RKO (cell line): Measurements from ENCODE around the gene CDH6.
A peak's percentile ranks its signal among the peaks of the same experiment; 100 is the strongest.

Experiments used
- DNase-seq: peaks from one replicate; pipeline ENCODE4 v3.0.0-alpha.2; 2016; ENCODE audit warnings: low spot score

The CDH6 gene

GRCh38 chr5:31193591-31194467 lies at the start of gene CDH6:
TSS of gene CDH6 (plus strand) at chr5:31193686. CDS start at chr5:31267474, 73,788 bp downstream.
- DNase-seq = no peak

GRCh38 chr5:31144364-31144763 lies 49.1 kb upstream of the CDH6 start:
- DNase-seq = no peak

DNA sequence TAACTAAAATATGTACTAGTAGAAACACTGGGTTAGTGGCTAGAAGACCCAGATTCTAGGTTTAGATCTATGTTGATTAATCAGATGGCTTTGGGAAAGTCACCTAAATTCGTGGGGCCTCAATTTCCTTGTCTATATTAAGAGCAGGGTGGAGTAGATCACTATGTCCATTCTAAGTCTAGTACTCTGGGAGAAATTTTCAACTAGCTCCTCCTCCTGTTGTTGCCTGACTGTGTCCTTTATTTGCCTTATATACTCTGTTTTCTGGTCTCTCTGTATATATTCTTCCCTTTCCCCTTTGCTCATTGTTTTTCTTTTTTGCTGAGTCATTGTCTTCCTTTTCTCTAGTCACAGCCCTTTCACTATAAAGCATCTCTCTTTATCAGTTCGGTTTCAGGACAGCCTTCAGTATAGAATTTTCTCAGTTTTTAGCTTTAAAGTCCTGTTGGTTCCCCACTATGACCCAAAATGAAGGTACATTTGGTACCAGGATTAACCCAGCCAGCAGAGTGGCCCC lies 44.5 kb upstream of the CDH6 start:
- no peak for DNase-seq

DNA sequence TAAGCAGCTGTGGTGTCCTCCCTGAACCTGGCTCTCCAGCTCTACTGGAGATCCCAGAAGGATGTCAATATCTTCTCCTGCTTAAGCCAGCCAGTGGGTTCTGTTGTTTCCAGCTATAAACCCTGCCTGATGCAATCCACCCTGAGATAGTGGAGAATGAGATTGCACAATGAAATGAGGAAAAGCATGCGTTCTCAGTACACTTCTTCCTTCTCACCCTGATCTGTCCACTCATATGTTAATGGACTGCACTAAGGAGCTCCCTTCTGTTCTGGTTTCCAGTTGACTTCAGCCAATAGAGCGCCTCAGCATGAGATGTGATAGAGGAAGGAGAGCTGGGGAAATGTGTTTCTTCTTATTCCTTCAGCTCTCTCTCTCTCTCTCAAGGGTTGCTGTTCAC lies 40.0 kb upstream of the CDH6 start:
- DNase-seq = no peak

- DNase-seq = no peak
These were observed 36.8 kb upstream of the CDH6 start for GRCh38 chr5:31156631-31157160.

- no peak for DNase-seq
These were observed 35.8 kb upstream of the CDH6 start for GRCh38 chr5:31157720-31158119.

- DNase-seq = no peak
These were observed 34.8 kb upstream of the CDH6 start for GRCh38 chr5:31158686-31159085.

- DNase-seq = no peak
These were observed 31.7 kb upstream of the CDH6 start for GRCh38 chr5:31161781-31162181.

DNA sequence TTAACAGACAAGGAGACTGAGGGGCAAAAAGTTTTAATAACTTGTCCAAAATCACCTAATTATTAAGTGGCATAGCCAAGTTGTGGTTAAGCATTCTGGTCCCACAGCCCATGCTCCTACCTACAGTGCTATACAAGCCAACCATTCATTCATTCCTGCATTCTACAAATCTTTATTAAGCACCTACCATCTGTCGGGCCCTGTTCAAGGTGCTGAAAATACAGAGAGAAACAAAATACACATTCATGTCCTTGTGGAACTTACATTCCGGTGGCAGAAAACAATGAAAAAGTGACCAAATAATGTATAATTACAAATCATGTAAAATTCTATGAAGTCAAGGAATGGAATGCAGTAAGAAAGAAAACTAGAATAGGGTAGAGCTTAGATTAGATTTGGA lies 27.8 kb upstream of the CDH6 start:
- no peak for DNase-seq

- DNase-seq = no peak
These were observed 24.1 kb upstream of the CDH6 start for GRCh38 chr5:31169379-31169778.

DNA sequence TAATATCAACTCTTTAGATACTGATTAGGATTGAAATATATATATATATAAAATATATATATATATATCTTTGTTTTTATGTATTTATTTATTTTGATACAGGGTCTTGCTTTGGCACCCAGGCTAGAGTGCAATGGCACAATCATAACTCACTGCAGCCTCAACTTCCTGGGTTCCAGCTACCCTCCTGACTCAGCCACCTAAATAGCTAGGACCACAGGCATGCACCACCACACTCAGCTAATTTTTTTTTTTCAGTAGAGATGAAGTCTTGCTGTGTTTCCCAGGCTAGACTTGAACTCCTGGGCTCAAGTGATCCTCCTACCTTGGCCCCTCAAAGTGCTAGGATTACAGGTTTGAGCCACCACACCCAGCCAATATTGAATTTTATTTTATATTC lies 20.6 kb upstream of the CDH6 start:
- no peak for DNase-seq

GRCh38 chr5:31173614-31174013 lies 19.9 kb upstream of the CDH6 start:
- DNase-seq = no peak

GRCh38 chr5:31181376-31181987 lies 12.0 kb upstream of the CDH6 start:
- DNase-seq = no peak

DNA sequence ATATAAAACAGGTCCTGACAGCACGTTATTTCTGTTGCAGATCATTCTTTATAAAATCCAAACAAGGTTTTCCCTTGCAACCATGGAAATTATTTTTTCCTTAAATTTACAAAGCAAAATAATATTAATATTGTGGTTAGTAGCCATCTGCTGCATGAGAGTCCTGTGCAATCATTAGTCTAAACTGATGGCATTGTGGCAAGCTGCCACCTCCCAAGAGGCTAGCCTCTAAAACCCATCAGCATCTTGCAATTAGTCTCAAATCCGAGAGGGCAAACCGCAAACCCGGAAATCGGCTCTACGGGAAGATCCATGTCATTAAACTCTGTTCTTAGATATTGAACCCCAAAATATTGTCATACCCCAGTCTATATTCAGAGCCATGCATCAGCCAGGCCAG lies 11.3 kb upstream of the CDH6 start:
- no peak for DNase-seq

GRCh38 chr5:31185951-31186350 lies 7.5 kb upstream of the CDH6 start:
- no peak for DNase-seq

GRCh38 chr5:31186672-31187267 lies 6.7 kb upstream of the CDH6 start:
- peak; percentile 56 for DNase-seq

DNA sequence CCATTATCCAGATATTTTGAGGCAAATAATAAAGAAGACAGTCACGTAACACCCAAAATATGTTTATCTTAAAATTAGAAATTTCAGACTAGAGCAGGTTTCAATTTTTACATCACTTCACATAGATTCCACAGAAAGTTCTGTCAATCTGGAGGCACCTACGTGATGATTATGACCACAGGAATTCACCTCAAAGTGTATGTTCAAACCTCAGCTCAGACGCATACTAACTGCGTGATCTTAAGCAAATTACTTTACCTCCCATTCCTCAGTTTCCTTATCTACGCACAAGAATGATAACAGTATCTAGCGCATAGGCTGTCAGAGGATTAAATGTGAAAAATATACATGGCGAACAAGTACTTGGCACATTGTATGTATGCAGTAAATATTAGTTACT lies 5.9 kb upstream of the CDH6 start:
- no peak for DNase-seq

- no peak for DNase-seq
These were observed 1.0 kb upstream of the CDH6 start for GRCh38 chr5:31192442-31192841.

DNA sequence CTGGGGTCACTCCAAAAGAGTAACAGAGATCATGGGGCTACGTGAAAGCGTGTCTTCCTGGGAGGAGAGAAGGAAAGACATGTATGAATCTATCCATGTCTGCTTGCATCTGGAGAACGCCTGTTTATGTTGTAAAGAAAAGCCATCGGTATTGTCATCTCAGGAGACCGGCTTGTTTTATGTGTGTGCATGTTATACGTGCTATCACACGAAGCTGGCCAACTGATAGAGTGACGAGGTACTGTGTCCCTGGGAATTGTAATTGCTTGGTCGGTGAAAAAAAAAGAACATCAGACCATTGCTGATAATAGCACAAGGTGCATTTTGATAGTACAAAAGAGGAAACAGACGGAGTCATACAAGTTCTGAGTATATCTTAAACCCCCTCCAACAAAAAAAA lies 370 bp upstream of the CDH6 start:
- DNase-seq = no peak

DNA sequence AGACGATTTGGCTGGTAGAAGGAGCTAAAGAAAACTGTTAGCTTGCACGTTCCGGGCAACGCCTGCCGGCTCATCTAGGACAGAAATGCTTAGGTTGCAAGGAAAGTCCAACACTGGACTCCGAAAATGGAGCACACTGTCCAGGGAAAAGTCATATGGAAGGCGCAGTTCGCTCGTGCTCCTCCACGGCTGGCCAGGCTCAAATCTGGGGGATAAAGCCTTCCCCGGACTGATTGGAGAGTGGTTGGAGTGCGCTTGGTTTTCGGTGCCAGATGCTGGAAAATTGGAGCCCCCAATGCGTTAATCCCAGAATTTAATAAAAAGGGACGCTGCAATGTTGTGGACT lies 955 bp downstream of the CDH6 start:
- no peak for DNase-seq

DNA sequence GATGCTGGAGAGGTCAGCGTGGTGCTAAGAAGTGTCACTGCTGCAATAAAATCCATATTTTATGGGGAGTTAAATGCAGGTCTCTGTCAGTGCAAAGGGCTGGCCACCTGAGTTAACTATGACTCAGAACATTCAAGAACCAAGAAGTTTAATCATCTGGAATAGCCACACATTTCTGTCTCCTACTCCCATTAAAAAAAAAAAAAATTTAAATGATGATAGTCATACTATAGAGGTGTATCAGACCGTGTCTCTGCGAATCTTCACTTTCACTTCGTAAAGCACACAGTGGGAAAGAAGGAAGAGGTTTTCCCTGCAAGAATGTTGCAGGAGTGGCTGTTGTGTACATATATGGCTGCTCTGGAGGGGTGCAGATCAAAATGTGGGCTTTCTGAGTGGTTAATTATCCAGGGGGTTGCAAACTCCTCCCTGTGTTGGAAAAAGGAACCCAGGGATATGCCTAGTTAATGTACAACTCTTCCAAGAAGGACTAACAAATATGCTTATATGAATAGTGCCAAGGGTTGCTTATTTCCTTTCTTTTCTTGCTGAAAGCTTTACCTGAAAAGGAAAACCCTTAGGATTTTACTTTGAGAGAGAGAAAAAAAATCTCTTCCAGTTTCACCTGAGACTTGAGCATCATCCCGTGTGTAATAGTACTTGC lies 1.5 kb downstream of the CDH6 start:
- DNase-seq = no peak

GRCh38 chr5:31196309-31196708 lies 2.8 kb downstream of the CDH6 start:
- DNase-seq = peak; percentile 50
